ENCODE results near the gene DAGLB.

GRCh38 chr7:6420680-6421079 is 27.1 kb downstream of the DAGLB start:
- no peak for TF ChIP-seq POLR2A (IDR thresholded peaks at IDR 0.05; ENCODE audit: low read depth, low read length)
- no peak for TF ChIP-seq CTCF (conservative IDR thresholded peaks at IDR 0.05; ENCODE audit: low read depth, low read length)
- TF ChIP-seq RAD21 (IDR thresholded peaks at IDR 0.05; ENCODE audit: low read length) = no peak
- TF ChIP-seq SMC3 (IDR thresholded peaks at IDR 0.05; ENCODE audit: low read depth, low read length) = no peak
- TF ChIP-seq BHLHE40 (IDR thresholded peaks at IDR 0.05; ENCODE audit: low read depth, low read length) = no peak
- TF ChIP-seq CEBPB (IDR thresholded peaks at IDR 0.05; ENCODE audit: low read depth, low read length) = no peak
- no peak for TF ChIP-seq CHD1 (IDR thresholded peaks at IDR 0.05; ENCODE audit: low read depth, low read length)
- TF ChIP-seq, protein P1, sequence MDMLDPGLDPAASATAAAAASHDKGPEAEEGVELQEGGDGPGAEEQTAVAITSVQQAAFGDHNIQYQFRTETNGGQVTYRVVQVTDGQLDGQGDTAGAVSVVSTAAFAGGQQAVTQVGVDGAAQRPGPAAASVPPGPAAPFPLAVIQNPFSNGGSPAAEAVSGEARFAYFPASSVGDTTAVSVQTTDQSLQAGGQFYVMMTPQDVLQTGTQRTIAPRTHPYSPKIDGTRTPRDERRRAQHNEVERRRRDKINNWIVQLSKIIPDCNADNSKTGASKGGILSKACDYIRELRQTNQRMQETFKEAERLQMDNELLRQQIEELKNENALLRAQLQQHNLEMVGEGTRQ (IDR thresholded peaks at IDR 0.05; ENCODE audit: low read depth, low read length) = no peak
- TF ChIP-seq RFX5 (IDR thresholded peaks at IDR 0.05; ENCODE audit: low read depth, low read length) = no peak
- TF ChIP-seq MXI1 (IDR thresholded peaks at IDR 0.05; ENCODE audit: borderline replicate concordance, low read depth, low read length) = no peak

Measured in IMR-90 (cell line).